NCI-H2081 (cell line): ENCODE results near the gene ALK.

Source experiments
- DNase-seq, 2 experiments: peaks; one replicate each; lab custom pipeline; 2025; lab: John Stamatoyannopoulos, UW

Gene ALK

GRCh38 chr2:29607038-29607420 is 314.4 kb downstream of the ALK start:
- no peak for DNase-seq

GRCh38 chr2:29606104-29607037 is 315.0 kb downstream of the ALK start:
- DNase-seq = no peak

- no peak for DNase-seq
These were observed 318.0 kb downstream of the ALK start for GRCh38 chr2:29603341-29603740.

GRCh38 chr2:29601872-29602271 is 319.5 kb downstream of the ALK start:
- DNase-seq = no peak

- no peak for DNase-seq
These were observed 320.1 kb downstream of the ALK start for GRCh38 chr2:29601321-29601720.

- no peak for DNase-seq
These were observed 321.4 kb downstream of the ALK start for GRCh38 chr2:29599946-29600345.

- no peak for DNase-seq
These were observed 322.4 kb downstream of the ALK start for GRCh38 chr2:29598978-29599377.

- no peak for DNase-seq
These were observed 324.4 kb downstream of the ALK start for GRCh38 chr2:29597035-29597434.

GRCh38 chr2:29596584-29596983 is 324.8 kb downstream of the ALK start:
- no peak for DNase-seq

GRCh38 chr2:29591600-29591999 is 329.8 kb downstream of the ALK start:
- DNase-seq = no peak

- no peak for DNase-seq
These were observed 331.2 kb downstream of the ALK start for GRCh38 chr2:29590211-29590610.

GRCh38 chr2:29589440-29590103 is 331.8 kb downstream of the ALK start:
- no peak for DNase-seq

GRCh38 chr2:29587402-29588190 is 333.8 kb downstream of the ALK start:
- no peak for DNase-seq

GRCh38 chr2:29586919-29587318 is 334.5 kb downstream of the ALK start:
- no peak for DNase-seq

GRCh38 chr2:29583548-29584156 is 337.7 kb downstream of the ALK start:
- DNase-seq = no peak

GRCh38 chr2:29583104-29583503 is 338.3 kb downstream of the ALK start:
- no peak for DNase-seq

GRCh38 chr2:29582062-29582461 is 339.3 kb downstream of the ALK start:
- DNase-seq = no peak

GRCh38 chr2:29580223-29580622 is 341.2 kb downstream of the ALK start:
- DNase-seq = no peak

- DNase-seq = no peak
These were observed 341.8 kb downstream of the ALK start for GRCh38 chr2:29579495-29580169.

- DNase-seq = no peak
These were observed 343.2 kb downstream of the ALK start for GRCh38 chr2:29578084-29578598.

- DNase-seq = no peak
These were observed 345.2 kb downstream of the ALK start for GRCh38 chr2:29576231-29576630.
